HG02642 (cell line): ENCODE results near the gene CLSTN2.

Source experiments
- ATAC-seq: cut with Tn5 transposase; IDR thresholded peaks from one replicate; pipeline ENCODE4 v1.9.1; 2021; ENCODE audit warnings: mild to moderate bottlenecking; ENCODE audit not compliant: unreplicated experiment, poor library complexity

CLSTN2 gene

GRCh38 chr3:140597792-140598191, 662.8 kb downstream of the CLSTN2 start:
- no peak for ATAC-seq

- no peak for ATAC-seq
Measured at GRCh38 chr3:140599009-140599408, 664.0 kb downstream of the CLSTN2 start.

- no peak for ATAC-seq
Measured at GRCh38 chr3:140599496-140599895, 664.5 kb downstream of the CLSTN2 start.

GRCh38 chr3:140601881-140602280, 666.9 kb downstream of the CLSTN2 start:
- no peak for ATAC-seq

- no peak for ATAC-seq
Measured at GRCh38 chr3:140602781-140603180, 667.8 kb downstream of the CLSTN2 start.

- no peak for ATAC-seq
Measured at GRCh38 chr3:140603766-140604165, 668.8 kb downstream of the CLSTN2 start.

- ATAC-seq: no peak
Measured at GRCh38 chr3:140610544-140610943, 675.6 kb downstream of the CLSTN2 start.

- no peak for ATAC-seq
Measured at GRCh38 chr3:140614001-140614400, 679.0 kb downstream of the CLSTN2 start.

GRCh38 chr3:140617135-140617534, 682.1 kb downstream of the CLSTN2 start:
- ATAC-seq: no peak

- ATAC-seq: no peak
Measured at GRCh38 chr3:140626856-140627255, 691.9 kb downstream of the CLSTN2 start.
